NB4 (cell line): ENCODE results near the gene ECT2L.

Experiments
- MYC ChIP-seq: IDR thresholded peaks from 2 replicates; pipeline ENCODE4 v1.6.1; 2011; ENCODE audit warnings: low read depth, low read length
- TF ChIP-seq, protein P1 (sequence below): IDR thresholded peaks from one replicate; pipeline ENCODE4 v1.5.1; 2012; ENCODE audit warnings: low read depth, low read length

- TF ChIP-seq, protein P1, sequence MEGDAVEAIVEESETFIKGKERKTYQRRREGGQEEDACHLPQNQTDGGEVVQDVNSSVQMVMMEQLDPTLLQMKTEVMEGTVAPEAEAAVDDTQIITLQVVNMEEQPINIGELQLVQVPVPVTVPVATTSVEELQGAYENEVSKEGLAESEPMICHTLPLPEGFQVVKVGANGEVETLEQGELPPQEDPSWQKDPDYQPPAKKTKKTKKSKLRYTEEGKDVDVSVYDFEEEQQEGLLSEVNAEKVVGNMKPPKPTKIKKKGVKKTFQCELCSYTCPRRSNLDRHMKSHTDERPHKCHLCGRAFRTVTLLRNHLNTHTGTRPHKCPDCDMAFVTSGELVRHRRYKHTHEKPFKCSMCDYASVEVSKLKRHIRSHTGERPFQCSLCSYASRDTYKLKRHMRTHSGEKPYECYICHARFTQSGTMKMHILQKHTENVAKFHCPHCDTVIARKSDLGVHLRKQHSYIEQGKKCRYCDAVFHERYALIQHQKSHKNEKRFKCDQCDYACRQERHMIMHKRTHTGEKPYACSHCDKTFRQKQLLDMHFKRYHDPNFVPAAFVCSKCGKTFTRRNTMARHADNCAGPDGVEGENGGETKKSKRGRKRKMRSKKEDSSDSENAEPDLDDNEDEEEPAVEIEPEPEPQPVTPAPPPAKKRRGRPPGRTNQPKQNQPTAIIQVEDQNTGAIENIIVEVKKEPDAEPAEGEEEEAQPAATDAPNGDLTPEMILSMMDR = no peak
- no peak for TF ChIP-seq MYC
Measured at GRCh38 chr6:138833816-138834539, 38.1 kb downstream of the ECT2L start.
